GM18511 (cell line): ENCODE results near the gene TIGD7.
A peak's percentile ranks its signal among the peaks of the same experiment; 100 is the strongest.
"Not testable (repeated sequence)": the region's sequence is repeated elsewhere in the genome, so short reads cannot be mapped to it uniquely, and the experiment has no call there.

ENCODE experiments used
- ATAC-seq: cut with Tn5 transposase; IDR thresholded peaks from one replicate; pipeline ENCODE4 v1.9.1; 2021; ENCODE audit warnings: mild to moderate bottlenecking, moderate library complexity; ENCODE audit not compliant: unreplicated experiment

The TIGD7 gene

DNA sequence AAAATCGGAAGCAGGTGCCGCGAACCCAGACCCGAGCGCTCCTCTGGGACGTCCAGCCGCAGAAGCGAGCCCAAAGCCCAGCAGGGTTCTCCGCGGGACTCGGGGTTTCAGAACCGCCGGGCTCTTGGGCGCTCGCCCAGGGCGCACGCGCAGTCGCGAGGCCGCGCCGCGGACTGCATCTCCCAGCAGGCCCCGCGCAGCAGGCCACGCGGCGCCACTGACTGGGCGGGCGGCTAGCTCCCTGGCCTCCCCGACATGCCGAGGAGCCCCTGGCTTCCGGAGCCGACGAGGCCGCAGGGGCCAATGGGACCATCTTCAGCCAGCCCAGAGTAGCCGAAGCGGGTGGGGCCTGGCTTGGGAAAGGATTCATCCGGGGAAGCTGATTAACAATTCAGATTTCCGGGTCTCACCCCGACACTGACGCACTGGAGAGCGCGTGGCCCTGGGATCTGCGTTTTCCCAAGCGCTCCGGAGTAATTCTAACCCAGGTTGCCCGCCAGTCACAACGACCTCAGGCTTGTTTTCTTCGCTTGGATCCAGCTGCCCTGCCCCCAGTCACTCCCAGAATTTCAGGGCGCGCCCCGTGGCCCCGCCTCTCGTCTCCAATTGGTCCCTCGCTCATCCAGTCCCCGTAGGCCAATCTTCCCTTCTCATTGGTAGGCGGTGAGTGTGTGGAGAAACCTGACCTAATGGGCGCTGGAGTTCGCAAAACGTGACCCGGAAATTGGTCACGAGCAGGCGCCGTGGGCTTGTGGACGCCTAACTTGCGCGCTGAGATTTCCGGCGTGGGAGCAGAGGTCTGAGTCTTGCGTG lies 22.3 kb downstream of the TIGD7 start, which contains the start of gene ZNF263:
TSS of gene ZNF263 (plus strand) at position 762 of the 813 bp plus-strand sequence. CDS start 328 bp downstream, outside the sequence.
- peak; percentile 86 for ATAC-seq

DNA sequence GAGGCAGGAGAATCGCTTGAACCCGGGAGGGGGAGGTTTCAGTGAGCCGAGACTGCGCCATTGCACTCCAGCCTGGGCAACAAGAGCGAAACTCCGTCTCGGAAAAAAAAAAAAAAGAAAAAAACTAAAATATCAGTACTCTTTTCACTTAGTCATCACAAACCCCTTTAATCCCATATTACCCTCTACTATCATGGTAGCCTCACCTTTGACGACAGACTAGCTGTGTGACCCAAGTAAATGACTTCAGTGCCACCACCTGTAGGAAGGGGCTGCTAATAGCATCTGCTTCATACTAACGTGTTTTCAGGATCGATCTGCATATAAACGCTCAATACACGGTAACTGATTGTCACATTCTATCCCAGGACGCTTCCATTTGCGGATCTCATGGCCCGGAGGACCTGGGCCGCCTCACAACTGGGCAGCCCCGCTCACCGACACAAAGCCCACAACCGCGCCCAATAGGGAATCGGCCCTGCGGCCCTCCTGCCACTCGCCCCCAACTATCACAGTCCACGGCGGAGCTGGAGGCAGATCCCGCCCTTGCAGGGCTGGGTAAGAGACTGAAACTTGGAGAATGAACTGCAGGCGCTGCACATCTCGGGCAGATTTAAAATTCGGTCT lies 23.0 kb downstream of the TIGD7 start:
- ATAC-seq: peak; percentile 37

DNA sequence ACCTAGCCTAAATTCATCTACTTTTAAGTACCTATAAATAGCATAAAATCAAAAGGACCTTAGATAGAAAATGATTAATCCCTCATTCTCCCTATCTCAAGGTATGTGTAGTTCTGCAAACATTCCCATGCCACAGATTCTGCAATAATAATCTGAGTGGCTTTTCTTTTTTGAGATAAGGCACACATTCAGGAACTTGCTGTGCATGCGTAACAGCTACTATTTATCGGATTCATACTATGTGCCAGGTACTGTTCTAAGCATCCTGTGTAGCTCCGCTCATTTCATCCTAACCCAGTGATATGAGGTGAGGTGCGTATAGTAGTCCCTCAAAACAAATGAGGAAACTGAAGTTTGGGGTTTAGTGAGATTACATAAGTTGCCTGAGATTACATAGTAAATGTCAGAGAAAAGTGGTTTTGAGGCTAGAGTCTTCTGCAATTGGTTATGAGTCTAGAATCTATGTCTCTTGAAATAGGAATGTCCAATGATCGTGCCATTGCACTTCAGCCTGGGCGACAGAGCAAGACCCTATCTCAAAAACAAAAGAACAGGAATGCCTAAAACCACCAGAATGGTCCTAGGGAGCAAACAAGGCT lies 23.9 kb downstream of the TIGD7 start:
- no peak for ATAC-seq

GRCh38 chr16:3276679-3277078 lies 28.6 kb downstream of the TIGD7 start:
- ATAC-seq: no peak

DNA sequence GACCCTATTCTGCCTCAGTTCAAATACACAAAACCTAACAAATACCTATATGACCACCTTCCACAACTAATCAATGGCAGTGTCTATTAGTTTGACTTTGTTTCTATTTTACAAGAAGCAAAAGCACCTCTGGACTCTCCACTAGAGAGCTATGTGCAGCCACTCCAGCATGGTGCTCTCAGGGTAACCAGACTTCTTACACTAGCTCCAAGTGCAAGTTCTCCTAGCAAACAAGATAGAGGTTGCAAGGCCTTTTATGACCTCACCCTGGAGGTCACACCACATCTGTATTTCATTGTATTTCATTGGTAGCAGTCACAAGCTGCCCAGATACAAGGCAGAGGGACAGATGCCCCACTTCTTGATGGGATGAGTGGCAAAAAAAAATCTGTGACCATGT lies 30.3 kb downstream of the TIGD7 start:
- ATAC-seq: no peak

DNA sequence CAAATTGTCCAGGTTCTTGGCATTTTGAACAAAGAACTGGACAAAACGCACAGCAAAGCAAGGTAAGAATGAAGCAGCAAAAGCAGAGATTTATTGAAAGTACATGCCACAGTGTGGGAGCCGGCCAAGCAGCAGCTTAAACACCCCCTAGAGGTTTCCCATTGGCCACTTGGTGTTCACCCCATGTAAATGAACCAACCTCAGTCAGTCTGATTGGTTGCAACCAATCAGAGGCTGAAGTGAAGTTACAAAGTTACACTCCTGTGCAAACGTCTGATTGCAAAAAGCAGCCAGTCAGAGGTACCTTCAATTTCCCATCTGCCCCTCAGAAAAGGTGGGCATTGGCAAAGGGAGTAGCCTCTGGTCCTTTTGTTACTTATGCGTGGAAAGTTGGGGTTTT lies 30.7 kb downstream of the TIGD7 start:
- ATAC-seq: no peak

DNA sequence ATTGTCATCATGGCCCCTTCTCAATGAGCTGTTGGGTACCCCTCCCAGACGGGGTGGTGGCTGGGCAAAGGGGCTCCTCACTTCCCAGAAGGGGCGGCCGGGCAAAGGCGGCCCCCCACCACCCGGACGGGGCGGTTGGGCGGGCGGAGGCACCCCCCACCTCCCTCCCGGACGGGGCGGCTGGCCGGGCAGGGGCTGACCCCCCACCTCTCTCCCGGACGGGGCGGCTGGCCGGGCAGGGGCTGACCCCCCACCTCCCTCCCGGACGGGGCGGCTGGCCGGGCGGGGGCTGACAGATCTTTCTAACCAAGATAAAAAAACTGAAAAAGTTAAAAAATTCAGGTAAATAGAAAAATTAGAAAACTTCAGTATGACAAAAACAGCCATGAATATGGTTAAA lies 33.9 kb downstream of the TIGD7 start:
- ATAC-seq: not testable (repeated sequence)

- not testable (repeated sequence) for ATAC-seq
Measured at GRCh38 chr16:3270718-3271117, 34.5 kb downstream of the TIGD7 start.

DNA sequence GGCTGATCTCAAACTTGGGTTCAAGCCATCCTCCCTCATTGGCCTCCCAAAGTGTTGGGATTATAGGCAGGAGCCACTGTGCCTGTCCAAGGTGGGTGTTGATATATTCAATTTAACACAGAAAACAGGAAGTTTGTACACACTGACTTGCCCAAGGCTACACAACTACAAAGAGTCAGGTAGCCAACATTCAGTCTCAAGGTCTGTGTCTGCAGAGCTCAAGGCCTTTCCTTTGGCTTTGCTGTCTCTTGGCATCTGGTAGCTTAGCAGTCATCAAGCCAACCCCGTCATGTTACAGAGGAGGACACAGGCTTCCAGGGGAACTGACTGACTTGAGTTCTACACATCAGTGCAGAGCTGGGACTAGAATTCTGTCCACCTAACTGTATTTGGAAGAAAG lies 36.9 kb downstream of the TIGD7 start:
- no peak for ATAC-seq

GRCh38 chr16:3266873-3267537 lies 38.2 kb downstream of the TIGD7 start:
- no peak for ATAC-seq

DNA sequence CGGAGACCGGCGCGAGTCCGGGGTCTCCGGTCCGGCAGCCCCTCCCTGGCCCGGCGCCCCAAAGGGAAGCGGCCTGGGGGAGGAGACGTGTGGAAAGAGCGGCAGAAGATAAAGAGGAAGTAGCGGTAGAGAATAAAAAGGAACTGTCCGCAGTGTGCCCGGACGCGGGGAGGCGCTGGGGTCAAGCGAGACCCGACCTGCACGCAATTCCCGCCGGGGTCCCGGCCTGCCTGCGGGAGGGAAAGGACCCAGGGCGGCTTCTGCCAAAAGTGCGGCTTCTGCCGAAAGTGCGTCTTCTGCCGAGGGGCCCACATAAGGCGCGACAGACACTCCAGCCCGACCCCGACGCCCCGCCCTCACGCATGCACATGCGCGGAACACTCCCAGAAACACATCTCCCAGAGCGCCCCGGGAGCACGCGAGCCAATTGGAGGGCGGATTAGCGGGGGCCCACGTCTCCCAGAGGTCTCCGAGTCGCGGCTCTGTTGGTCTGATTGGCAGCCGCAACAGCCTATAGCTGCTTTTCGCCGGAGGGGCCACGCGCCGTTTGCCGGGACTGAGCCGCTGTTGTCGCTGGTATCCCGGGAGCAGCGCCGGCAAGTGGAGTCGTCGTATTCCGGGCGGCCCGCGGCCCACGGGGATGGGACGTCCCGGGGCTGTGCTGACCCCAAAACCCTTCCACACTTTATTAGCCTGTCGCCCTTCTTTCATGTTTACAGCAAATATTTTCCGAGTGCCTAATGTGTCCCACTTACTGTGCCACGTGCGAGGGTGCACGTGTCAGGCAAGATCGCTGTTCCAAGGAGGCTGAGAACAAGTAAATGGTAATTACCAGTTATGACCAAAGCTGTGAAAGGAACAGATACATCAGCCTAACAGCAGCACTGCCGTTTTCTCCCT lies 40.8 kb downstream of the TIGD7 start:
- ATAC-seq: peak; percentile 79

- no peak for ATAC-seq
Measured at GRCh38 chr16:3262517-3262916, 42.7 kb downstream of the TIGD7 start.

DNA sequence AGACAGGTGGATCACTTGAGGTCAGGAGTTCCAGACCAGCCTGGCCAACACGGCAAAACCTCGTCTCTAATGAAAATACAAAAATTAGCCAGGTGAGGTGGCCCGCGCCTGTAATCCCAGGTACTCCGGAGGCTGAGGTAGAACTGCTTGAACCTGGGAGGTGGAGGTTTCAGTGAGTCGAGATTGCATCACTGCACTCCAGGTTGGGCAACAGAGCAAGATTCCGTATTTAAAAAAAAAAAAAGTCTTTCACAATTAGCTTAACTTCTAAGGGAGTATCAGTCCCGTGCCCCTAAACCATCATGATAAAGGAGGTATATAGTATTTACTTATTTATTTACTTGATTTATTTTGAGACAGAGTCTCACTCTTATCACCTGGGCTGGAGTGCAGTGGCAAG lies 45.4 kb downstream of the TIGD7 start:
- no peak for ATAC-seq

DNA sequence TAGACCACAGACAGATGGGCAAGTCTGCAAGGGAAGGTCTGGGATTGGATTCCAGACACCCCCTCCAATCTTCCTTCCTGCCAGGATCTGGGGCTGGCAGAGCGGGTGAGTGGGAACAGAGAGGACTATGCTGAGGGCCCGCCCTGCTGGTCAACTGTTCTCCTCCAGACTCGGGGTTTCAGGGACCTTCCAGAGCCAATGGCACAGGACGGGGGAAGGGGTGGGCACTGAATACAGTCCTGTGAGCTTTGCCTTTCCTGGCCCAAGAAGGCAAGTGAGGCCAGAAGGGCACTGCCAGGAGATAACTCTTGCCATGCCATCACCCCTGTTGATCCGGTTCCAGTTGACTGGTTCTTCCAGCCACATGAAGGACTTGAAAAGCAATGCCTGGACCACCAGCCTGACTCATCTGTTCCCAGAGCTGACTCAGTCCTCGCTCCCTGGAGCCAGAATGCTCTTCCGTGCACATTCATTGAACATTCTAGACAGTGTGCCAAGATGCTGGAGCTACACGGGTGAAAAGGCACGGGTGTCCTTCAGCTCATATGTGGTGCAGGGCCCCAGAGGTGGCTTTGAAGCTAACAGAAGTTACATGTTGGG lies 48.3 kb downstream of the TIGD7 start:
- ATAC-seq: no peak

DNA sequence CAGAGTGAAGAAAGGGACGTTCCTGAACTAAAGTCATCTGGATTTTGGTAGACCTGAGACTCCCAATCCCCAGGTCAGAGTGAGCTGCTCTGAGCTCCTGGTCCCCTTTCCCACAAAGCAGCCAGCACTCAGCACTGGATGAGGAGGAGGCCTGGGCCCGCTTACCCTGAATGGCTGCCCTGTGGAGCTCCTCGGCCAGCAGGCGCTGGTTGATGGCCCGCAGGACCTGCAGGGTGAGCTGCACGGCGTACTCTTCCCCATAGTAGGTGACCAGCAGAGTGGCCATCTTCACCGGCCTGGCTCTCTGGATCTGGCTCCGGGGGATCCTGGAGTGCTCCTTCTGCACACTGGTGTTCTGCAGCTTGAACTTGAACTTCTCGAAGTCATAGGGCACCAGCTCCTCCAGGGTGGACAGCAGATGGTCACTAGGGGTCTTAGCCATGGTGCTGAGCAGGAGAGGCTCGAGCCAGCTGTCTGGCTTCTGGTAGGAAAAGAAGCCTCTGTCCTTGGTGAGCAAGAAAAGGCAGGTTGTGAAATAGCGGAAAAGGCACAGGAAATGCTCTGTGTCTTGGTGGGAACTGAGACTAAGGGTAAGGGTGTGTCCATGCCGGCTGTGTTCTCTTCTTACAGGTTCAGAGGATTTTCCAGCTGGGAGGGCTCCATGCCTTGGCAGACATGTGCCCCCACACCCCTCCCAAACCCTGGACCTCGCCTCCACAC lies 48.9 kb downstream of the TIGD7 start, which contains the start of gene MEFV:
TSS of gene MEFV (minus strand) at position 488 of the 720 bp plus-strand sequence. CDS start at position 442, 46 bp downstream.
- no peak for ATAC-seq

- ATAC-seq: no peak
Measured at GRCh38 chr16:3254309-3254708, 50.9 kb downstream of the TIGD7 start.

DNA sequence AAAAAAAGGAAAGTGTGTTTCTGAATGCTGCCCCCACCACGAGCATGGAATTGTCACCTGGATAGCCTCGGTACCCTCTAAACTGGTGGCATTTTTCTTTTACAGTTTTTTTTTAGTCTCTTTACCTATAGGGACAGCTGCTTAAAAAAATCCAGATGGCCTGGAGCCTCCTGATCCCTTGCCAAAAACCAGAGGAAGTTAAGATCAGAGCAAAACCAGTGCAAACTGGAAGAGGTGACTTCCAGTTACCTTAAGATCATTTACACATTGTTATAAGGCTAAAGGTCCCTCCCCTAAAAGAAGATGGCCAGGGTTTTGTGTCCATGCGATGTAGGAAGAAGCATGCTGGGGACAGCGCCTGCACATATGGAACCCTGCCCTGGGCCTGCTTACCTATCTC lies 52.3 kb downstream of the TIGD7 start:
- no peak for ATAC-seq

- ATAC-seq: no peak
Measured at GRCh38 chr16:3249451-3249850, 55.8 kb downstream of the TIGD7 start.

DNA sequence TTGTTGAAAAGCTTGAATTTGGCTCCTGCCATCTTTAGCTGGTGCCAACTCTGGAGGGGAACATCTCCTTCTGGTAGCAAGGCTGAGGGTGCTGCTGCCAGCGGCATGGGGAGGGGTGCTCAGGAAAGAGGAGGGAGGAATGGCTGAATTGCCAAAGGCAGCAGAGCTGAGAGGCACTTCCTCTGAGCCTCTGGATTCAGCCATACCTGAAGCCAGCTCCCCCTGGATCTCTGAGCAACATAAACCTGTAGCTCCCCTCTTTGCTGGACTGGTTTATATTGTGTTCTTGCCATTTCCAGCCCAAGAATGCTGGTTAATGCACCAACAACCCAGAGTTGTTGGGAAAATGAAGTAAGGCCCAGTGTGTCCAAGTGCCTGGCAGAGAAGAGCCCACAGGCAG lies 56.2 kb downstream of the TIGD7 start:
- ATAC-seq: no peak
